ENCODE results near the gene SEC61G. TPM values are rescaled to one million over a fixed set of nuclear protein-coding genes. Genes with fewer than 3 reads are reported as not detected.
A peak's percentile ranks its signal among the peaks of the same experiment; 100 is the strongest.

SEC61G gene
- total and polyA plus RNA-seq, 9 donors = 138 to 210 (median 174) TPM

DNA sequence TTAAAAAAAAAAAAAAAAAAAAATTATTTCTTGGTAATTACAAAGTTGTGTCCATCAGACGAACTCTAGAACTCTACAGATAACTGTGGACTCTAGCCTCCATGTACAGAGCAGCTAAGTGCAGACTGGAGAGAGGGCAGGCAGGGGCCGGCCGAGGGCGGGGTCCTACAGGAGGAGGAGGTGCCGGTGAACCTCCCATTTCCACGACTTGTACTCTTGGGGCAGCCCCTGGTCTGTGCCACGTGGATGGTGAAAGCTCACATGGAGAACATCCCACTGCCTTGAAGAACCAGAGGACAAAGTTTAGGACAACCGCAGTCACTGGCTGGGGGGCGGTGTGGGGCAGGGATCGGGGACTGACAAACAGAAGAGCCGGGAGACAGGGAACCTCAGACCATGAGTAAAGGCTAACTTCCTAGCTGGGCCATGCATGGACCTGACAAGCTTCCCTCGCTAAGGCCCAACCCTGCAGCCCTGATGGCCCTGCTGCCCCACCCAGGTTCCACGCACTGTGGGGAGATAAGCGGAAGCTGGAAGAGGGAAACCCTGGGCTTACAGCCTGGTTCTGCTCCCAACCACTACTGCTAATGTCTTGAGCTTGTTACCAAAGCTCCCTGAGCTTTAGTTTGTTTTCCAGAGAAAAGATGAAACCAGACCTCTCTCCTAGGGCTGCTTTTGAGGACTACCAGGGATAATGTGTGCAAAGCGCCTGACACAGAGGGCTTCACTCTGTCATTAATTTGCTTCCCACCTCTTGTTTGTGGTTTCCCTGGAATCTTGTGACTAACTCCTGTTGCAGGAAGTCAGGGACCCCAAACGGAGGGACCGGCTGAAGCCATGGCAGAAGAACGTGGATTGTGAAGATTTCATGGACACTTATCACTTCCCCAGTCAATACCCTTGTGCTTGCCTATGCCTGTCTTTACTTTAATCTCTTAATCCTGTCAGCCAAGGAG, 16.1 kb upstream of the SEC61G start:
- Histone ChIP-seq H3K9me3 (replicated peaks; ENCODE audit: control insufficient read depth, low read depth, low read length) (peaks cover 3% of the 10 kb centered on the region), H3K36me3 (ENCODE audit: control insufficient read depth, insufficient read depth, low read length) (no peaks in the 10 kb centered on the region), H3K4me3 (ENCODE audit: low read length) (no peak overlapping the region), H3K4me1 (ENCODE audit: control insufficient read depth, insufficient read depth, low read length) (no peaks in the 10 kb centered on the region), H3K27ac (ENCODE audit: low read length) (no peak overlapping the region), H3K27me3 (ENCODE audit: control insufficient read depth, insufficient read depth, low read length) (peaks cover 2% of the 10 kb centered on the region)
- 86% methylated on average over 10 of the region's 18 CpGs for WGBS (ENCODE audit: insufficient coverage)
- DNase-seq = no peak

DNA sequence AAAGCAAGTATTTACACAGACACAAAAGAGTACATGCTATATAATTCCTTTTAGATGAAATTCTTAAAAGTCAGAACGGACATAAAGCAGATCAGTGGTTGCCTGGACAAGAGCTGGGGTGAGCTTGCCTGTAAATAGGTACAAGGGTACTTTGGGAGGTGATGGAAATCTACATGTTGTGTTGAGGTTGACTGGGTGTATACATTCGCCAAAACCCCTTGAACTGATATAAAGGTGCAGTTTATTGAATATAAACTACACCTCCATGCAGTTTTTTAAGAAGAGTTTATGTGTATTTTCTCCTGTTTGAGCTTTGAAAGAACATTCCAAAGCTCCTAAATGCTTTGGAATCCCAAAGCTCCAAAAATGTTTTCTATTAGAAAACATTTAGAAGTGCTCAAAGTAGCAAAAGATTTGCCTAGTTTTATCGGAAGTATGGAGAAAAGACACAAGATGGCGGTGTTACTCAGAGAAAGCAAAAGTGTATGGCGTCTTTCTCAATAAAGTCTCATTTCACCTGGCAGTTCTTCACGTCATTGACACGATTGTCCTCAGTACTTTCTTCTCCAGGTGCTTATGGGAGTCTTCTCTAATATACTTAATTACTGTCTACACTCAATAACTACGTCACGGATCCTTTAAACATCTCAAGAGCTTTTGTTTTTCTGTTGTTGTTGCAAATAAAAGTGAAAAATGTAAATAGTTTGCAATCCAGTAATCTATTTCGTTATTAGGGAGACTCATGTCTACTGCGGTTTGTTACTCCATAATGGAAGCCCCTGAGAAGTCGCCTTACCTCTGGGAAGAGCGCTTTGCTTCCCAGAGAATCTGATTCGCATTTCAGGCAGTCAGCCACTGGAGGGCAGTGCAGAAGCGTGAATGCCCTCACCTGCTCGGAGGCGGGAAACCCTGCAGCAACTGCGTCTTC, 14.7 kb upstream of the SEC61G start:
- peak; percentile 91 for DNase-seq
- no peak overlapping the region for H3K27ac ChIP-seq (ENCODE audit: low read length)
- H3K4me3 ChIP-seq (ENCODE audit: low read length) = peak overlapping the region; percentile 25
- WGBS (ENCODE audit: insufficient coverage) = 11% methylated on average over 10 of the region's 18 CpGs
- no peaks in the 10 kb centered on the region for H3K36me3 ChIP-seq (ENCODE audit: control insufficient read depth, insufficient read depth, low read length)
- no peaks in the 10 kb centered on the region for H3K4me1 ChIP-seq (ENCODE audit: control insufficient read depth, insufficient read depth, low read length)
- peaks cover 3% of the 10 kb centered on the region for H3K9me3 ChIP-seq (replicated peaks; ENCODE audit: control insufficient read depth, low read depth, low read length)
- H3K27me3 ChIP-seq (ENCODE audit: control insufficient read depth, insufficient read depth, low read length) = peaks cover 2% of the 10 kb centered on the region

DNA sequence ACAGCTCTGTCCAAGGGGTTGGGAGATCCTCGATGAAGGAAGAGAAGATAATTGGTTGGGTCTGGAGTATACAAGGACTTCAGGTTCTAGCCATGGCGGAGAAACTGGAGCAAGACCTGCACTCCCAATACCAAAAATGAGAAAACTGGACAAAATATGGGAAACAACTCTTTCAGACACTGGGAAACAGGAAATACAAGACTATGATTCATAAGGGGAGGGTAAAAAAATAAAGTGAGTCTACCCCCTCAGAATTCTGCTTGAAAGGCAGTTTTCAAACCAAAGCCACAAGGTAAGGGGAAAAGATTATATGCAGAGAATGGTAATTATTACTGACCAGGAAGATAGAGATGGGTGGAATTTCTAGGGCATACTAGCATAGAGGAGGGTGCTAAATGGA, 10.2 kb upstream of the SEC61G start:
- H3K27me3 ChIP-seq (ENCODE audit: control insufficient read depth, insufficient read depth, low read length) = peaks cover 2% of the 10 kb centered on the region
- no CpG with 5 or more reads among the region's 2 CpGs for WGBS (ENCODE audit: insufficient coverage)
- no peak for DNase-seq
- no peak overlapping the region for H3K4me3 ChIP-seq (ENCODE audit: low read length)
- H3K36me3 ChIP-seq (ENCODE audit: control insufficient read depth, insufficient read depth, low read length) = no peaks in the 10 kb centered on the region
- no peaks in the 10 kb centered on the region for H3K9me3 ChIP-seq (replicated peaks; ENCODE audit: control insufficient read depth, low read depth, low read length)
- H3K27ac ChIP-seq (ENCODE audit: low read length) = no peak overlapping the region
- no peaks in the 10 kb centered on the region for H3K4me1 ChIP-seq (ENCODE audit: control insufficient read depth, insufficient read depth, low read length)

DNA sequence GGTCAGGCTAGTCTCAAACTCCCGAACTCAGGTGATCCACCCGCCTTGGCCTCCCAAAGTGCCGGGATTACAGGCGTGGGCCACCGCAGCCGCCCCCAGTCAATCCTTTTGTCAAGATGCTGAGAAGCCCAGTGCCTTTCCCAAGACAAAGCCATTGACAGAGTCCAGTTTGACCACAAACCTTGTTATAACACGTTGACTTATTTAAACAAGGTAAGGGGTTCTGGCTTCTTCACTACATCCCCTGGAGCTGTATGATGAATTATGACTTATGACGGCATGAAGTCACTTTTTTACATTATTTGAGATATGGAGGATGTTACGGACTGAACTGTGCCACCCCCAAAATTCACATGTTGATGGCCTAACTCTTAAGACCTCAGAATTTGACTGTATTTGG, 5.8 kb upstream of the SEC61G start:
- H3K4me1 ChIP-seq (ENCODE audit: control insufficient read depth, insufficient read depth, low read length) = no peaks in the 10 kb centered on the region
- no peak overlapping the region for H3K4me3 ChIP-seq (ENCODE audit: low read length)
- peaks cover 2% of the 10 kb centered on the region for H3K27me3 ChIP-seq (ENCODE audit: control insufficient read depth, insufficient read depth, low read length)
- no peak overlapping the region for H3K27ac ChIP-seq (ENCODE audit: low read length)
- no peaks in the 10 kb centered on the region for H3K36me3 ChIP-seq (ENCODE audit: control insufficient read depth, insufficient read depth, low read length)
- DNase-seq = no peak
- 92% methylated on average over 8 of the region's 9 CpGs for WGBS (ENCODE audit: insufficient coverage)
- H3K9me3 ChIP-seq (replicated peaks; ENCODE audit: control insufficient read depth, low read depth, low read length) = no peaks in the 10 kb centered on the region

DNA sequence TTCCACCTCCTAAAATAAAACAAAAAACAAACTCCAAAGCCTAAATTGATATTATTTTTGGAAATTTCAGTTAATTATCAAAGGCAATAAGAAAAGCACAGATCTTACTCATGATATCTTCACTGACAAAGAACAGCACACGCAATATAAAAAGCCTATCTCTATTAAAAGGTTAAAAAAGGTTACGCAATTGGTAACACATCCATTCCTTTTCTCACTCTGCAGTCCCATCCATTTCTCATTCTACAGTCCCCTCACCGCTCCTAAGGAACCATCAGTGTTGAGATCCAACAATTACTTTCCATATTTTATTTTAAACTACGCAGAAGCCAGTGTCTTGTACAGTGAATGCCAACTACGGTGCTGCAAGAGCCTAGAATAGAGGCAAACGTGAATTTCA, 1.3 kb downstream of the SEC61G start:
- 85% methylated on average over 3 of the region's 6 CpGs for WGBS (ENCODE audit: insufficient coverage)
- DNase-seq = no peak
- no peaks in the 10 kb centered on the region for H3K27me3 ChIP-seq (ENCODE audit: control insufficient read depth, insufficient read depth, low read length)
- H3K4me1 ChIP-seq (ENCODE audit: control insufficient read depth, insufficient read depth, low read length) = peaks cover 6% of the 10 kb centered on the region
- H3K9me3 ChIP-seq (replicated peaks; ENCODE audit: control insufficient read depth, low read depth, low read length) = no peaks in the 10 kb centered on the region
- no peak overlapping the region for H3K27ac ChIP-seq (ENCODE audit: low read length)
- peaks cover 12% of the 10 kb centered on the region for H3K36me3 ChIP-seq (ENCODE audit: control insufficient read depth, insufficient read depth, low read length)
- peak overlapping the region; percentile 83 for H3K4me3 ChIP-seq (ENCODE audit: low read length)

DNA sequence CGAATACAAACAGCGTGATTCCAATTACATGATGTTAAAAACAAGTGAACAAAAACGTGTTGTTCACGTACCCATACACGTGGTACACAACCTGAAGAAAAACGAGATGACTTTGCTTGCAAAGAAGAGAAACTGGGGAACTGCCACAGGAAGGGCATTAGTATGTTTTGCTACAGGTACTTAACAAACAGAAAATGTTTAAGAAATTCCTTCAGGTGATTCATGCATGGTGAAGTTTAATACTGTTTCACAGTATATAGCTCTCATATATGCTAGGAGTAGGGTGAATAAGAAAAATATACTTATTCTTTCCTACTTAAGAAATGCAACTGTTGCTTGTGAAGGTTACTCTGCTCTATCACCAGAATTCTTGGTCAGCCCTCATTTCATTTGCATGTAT, 9.8 kb downstream of the SEC61G start:
- no peak for DNase-seq
- no peaks in the 10 kb centered on the region for H3K27me3 ChIP-seq (ENCODE audit: control insufficient read depth, insufficient read depth, low read length)
- H3K27ac ChIP-seq (ENCODE audit: low read length) = no peak overlapping the region
- no peak overlapping the region for H3K4me3 ChIP-seq (ENCODE audit: low read length)
- no peaks in the 10 kb centered on the region for H3K4me1 ChIP-seq (ENCODE audit: control insufficient read depth, insufficient read depth, low read length)
- no peaks in the 10 kb centered on the region for H3K9me3 ChIP-seq (replicated peaks; ENCODE audit: control insufficient read depth, low read depth, low read length)
- peaks cover 40% of the 10 kb centered on the region for H3K36me3 ChIP-seq (ENCODE audit: control insufficient read depth, insufficient read depth, low read length)
- no CpG with 5 or more reads among the region's 6 CpGs for WGBS (ENCODE audit: insufficient coverage)

DNA sequence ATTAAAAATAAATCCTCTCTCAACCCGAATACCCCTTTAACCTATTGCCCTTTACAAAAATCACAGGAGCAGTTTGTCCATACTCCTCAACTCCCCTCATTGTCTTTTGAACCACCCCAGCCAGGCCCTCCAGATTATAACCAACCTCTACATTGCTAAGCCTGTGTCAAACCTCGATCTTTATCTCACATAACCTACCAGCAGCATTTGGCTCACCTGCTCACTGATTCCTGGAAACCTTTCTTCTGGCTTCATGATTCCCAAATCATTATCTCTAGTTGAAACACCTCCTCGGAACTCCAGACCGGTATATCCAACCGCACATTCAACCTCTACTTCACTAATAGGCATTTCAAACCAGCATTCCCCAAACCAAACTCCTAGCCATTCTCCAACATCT, 11.8 kb downstream of the SEC61G start:
- Histone ChIP-seq H3K27ac (ENCODE audit: low read length) (no peak overlapping the region), H3K9me3 (replicated peaks; ENCODE audit: control insufficient read depth, low read depth, low read length) (no peaks in the 10 kb centered on the region), H3K4me3 (ENCODE audit: low read length) (no peak overlapping the region), H3K27me3 (ENCODE audit: control insufficient read depth, insufficient read depth, low read length) (no peaks in the 10 kb centered on the region), H3K4me1 (ENCODE audit: control insufficient read depth, insufficient read depth, low read length) (no peaks in the 10 kb centered on the region), H3K36me3 (ENCODE audit: control insufficient read depth, insufficient read depth, low read length) (peaks cover 31% of the 10 kb centered on the region)
- no peak for DNase-seq
- 97% methylated on average over 5 of the region's 5 CpGs for WGBS (ENCODE audit: insufficient coverage)

DNA sequence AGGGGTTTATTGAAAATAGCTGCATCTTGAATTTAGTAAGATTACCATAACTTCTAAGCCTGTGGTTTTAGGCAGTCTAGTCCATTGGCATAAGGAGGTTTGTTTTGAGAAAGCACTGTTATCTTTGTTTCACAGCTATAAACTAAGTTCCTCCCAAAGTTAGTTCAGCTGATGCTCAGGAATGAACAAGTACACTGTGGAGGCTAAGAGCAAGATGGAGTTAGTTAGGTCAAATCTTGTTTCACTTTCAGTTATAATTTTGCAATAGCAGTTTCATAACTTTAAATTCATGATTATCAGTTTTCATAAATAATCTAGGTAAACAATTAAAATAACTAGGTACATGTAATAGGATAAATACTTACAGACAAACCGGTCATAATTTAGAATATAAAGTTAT, 15.4 kb downstream of the SEC61G start:
- DNase-seq = no peak
- no peak overlapping the region for H3K27ac ChIP-seq (ENCODE audit: low read length)
- no peaks in the 10 kb centered on the region for H3K27me3 ChIP-seq (ENCODE audit: control insufficient read depth, insufficient read depth, low read length)
- H3K4me1 ChIP-seq (ENCODE audit: control insufficient read depth, insufficient read depth, low read length) = no peaks in the 10 kb centered on the region
- H3K36me3 ChIP-seq (ENCODE audit: control insufficient read depth, insufficient read depth, low read length) = peaks cover 10% of the 10 kb centered on the region
- H3K9me3 ChIP-seq (replicated peaks; ENCODE audit: control insufficient read depth, low read depth, low read length) = no peaks in the 10 kb centered on the region
- no CpG with 5 or more reads among the region's 1 CpG for WGBS (ENCODE audit: insufficient coverage)
- no peak overlapping the region for H3K4me3 ChIP-seq (ENCODE audit: low read length)

DNA sequence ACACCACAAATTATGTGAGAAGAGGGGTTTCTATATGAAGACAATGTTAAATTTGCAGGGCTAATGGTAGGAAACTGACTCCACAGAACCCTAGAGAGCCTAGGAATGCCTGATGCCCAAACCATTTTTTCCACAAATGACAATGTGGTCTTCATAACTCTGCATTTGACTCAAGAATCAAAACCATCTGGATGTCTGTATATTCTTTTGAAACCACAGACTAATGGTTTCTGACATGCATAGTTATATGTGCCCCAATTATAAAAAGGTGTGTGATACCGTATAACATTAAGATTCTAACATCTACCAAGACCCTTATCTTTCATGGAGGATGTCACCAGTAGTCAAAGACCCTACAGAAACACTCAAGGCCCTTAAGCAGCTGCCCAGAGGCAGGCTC, 20.3 kb downstream of the SEC61G start:
- no CpG with 5 or more reads among the region's 1 CpG for WGBS (ENCODE audit: insufficient coverage)
- H3K4me1 ChIP-seq (ENCODE audit: control insufficient read depth, insufficient read depth, low read length) = no peaks in the 10 kb centered on the region
- no peaks in the 10 kb centered on the region for H3K9me3 ChIP-seq (replicated peaks; ENCODE audit: control insufficient read depth, low read depth, low read length)
- no peak overlapping the region for H3K27ac ChIP-seq (ENCODE audit: low read length)
- no peaks in the 10 kb centered on the region for H3K36me3 ChIP-seq (ENCODE audit: control insufficient read depth, insufficient read depth, low read length)
- no peak overlapping the region for H3K4me3 ChIP-seq (ENCODE audit: low read length)
- no peaks in the 10 kb centered on the region for H3K27me3 ChIP-seq (ENCODE audit: control insufficient read depth, insufficient read depth, low read length)
- no peak for DNase-seq

DNA sequence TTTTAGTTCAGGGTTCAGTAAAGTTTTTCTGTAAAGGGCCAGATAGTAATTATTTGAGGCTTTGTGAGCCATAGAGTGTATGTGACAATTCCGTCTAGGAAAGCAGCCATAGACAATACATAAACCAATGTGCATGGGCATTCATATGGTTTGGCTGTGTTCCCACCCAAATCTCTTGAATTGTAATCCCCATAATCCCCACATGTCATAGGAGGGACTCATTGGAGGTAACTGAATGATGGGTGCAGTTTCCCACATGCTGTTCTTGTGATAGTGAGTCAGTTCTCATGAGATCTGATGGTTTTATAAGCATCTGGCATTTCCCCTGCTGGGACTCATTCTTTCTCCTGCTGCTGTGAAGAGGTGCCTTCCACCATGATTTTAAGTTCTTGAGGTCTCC, 29.9 kb downstream of the SEC61G start:
- DNase-seq = no peak
- H3K4me3 ChIP-seq (ENCODE audit: low read length) = no peak overlapping the region
- H3K36me3 ChIP-seq (ENCODE audit: control insufficient read depth, insufficient read depth, low read length) = no peaks in the 10 kb centered on the region
- H3K27ac ChIP-seq (ENCODE audit: low read length) = no peak overlapping the region
- no CpG with 5 or more reads among the region's 1 CpG for WGBS (ENCODE audit: insufficient coverage)
- no peaks in the 10 kb centered on the region for H3K4me1 ChIP-seq (ENCODE audit: control insufficient read depth, insufficient read depth, low read length)
- H3K9me3 ChIP-seq (replicated peaks; ENCODE audit: control insufficient read depth, low read depth, low read length) = no peaks in the 10 kb centered on the region
- H3K27me3 ChIP-seq (ENCODE audit: control insufficient read depth, insufficient read depth, low read length) = no peaks in the 10 kb centered on the region

All from muscle of leg (tissue), 11 donors.